Thyroid gland (tissue), 4 donors: ENCODE data around the gene EMP2.

Experiments used
- POLR2A ChIP-seq, 2 donors: fragments of 450-650 bp; IDR thresholded peaks; one replicate each; pipeline ENCODE4 v1.6.1; 2017; ENCODE audit warnings: antibody characterized with exemption in 2 of 2, mild to moderate bottlenecking in 2 of 2, moderate library complexity in 1 of 2
- TF ChIP-seq, protein P1 (sequence below), 6 experiments: fragments of 200-600 bp in 3 of 6; fragments of 450-650 bp in 3 of 6; sonication (generic) in 3 of 6; IDR thresholded peaks; one replicate each; pipeline ENCODE4 v1.5.1; 2016 to 2019; ENCODE audit warnings: antibody characterized with exemption in 6 of 6, mild to moderate bottlenecking in 2 of 6, inconsistent platforms in 1 of 6, moderate library complexity in 1 of 6

- TF ChIP-seq, protein P1, sequence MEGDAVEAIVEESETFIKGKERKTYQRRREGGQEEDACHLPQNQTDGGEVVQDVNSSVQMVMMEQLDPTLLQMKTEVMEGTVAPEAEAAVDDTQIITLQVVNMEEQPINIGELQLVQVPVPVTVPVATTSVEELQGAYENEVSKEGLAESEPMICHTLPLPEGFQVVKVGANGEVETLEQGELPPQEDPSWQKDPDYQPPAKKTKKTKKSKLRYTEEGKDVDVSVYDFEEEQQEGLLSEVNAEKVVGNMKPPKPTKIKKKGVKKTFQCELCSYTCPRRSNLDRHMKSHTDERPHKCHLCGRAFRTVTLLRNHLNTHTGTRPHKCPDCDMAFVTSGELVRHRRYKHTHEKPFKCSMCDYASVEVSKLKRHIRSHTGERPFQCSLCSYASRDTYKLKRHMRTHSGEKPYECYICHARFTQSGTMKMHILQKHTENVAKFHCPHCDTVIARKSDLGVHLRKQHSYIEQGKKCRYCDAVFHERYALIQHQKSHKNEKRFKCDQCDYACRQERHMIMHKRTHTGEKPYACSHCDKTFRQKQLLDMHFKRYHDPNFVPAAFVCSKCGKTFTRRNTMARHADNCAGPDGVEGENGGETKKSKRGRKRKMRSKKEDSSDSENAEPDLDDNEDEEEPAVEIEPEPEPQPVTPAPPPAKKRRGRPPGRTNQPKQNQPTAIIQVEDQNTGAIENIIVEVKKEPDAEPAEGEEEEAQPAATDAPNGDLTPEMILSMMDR (IDR thresholded peaks at IDR 0.05), result no peak
- no peak for TF ChIP-seq POLR2A (IDR thresholded peaks at IDR 0.05)
Measured at GRCh38 chr16:10502776-10503175, 77.6 kb downstream of the EMP2 start.
